Bone marrow (tissue), 2 donors: Measurements from ENCODE around the gene SHROOM3.
"Not testable (repeated sequence)": the region's sequence is repeated elsewhere in the genome, so short reads cannot be mapped to it uniquely, and the experiment has no call there.

ENCODE experiments used
- DNase-seq, 2 donors: peaks; one replicate each; lab custom pipeline; 2025; lab: John Stamatoyannopoulos, UW

SHROOM3 gene

GRCh38 chr4:76723924-76724323 lies 288.9 kb downstream of the SHROOM3 start:
- no peak for DNase-seq

GRCh38 chr4:76725039-76725438 lies 290.0 kb downstream of the SHROOM3 start:
- no peak for DNase-seq

DNA sequence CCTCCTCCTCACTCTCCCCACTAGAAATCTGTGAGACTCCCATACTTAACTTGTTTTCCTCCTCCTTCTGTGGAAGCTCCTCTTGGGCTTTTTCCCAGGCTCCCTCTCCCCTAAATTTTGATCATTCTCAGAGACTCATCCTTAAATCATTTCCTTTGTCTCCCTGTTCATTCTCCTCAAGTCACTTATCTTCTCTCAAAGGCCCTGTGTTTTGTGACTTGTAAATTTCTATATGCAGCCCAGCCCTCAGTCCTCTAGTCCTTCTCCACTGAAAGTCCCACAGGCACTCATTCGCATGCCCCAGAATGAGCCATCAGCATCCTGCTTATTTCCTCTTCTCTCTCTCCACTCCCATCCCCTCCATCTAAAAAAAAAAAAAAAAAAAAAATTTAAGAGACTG lies 291.1 kb downstream of the SHROOM3 start:
- DNase-seq: no peak

GRCh38 chr4:76726631-76727030 lies 291.6 kb downstream of the SHROOM3 start:
- DNase-seq: no peak

GRCh38 chr4:76727934-76728333 lies 292.9 kb downstream of the SHROOM3 start:
- not testable (repeated sequence) for DNase-seq

DNA sequence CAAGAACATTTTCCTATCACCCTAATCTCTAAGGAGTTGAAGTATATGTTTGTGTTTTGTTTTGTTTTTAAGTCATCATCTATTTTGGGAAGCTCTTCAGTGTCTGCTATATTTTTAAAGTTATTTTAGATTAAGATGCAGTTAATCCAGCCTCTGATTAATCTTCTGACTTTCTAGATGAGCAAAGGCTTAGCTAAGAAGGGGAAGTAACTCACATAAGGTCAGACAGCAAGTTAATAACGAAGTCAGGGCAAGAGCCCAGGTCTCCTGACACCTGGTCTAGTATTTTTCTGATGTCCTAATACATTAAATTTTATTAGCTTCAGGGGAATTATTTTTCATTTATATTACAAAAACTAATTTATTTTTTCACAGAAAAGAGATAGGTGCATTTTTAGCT lies 294.4 kb downstream of the SHROOM3 start:
- no peak for DNase-seq

- no peak for DNase-seq
These were observed 295.0 kb downstream of the SHROOM3 start for GRCh38 chr4:76729980-76730379.

- no peak for DNase-seq
These were observed 297.2 kb downstream of the SHROOM3 start for GRCh38 chr4:76732246-76732645.

DNA sequence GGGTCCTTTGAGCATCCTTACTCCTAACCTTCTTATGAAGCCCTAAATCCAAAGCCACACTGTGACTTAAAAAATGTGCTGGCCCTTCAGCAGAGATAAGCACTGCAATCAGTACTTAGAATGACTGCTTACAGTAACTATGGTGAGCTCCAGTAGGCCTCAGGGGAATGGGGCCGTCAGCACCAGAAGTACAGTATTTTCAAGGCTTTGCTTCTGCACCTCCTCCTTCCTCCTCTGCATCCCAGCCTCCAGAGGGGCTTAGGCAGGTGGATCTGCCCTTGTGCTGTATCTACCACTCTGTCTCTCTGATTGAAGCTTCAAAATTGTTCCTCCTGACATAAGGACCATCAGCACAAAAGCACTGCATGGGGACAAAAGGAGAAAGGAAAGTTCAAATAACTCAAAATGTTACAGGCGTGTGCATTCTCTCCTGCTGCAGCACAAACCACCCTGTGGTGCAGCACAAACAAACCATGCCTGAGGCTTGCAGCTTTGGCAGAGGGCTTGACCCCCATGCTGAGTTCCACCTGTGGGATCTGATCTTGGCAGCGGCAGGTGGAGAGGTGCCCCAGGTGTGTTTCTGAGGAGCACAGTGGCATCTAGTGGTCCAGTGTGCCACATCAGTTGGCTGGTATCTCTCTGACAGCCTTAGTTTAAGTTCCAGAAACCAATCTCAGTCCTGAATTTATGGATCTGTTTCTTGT lies 298.2 kb downstream of the SHROOM3 start:
- DNase-seq: no peak

DNA sequence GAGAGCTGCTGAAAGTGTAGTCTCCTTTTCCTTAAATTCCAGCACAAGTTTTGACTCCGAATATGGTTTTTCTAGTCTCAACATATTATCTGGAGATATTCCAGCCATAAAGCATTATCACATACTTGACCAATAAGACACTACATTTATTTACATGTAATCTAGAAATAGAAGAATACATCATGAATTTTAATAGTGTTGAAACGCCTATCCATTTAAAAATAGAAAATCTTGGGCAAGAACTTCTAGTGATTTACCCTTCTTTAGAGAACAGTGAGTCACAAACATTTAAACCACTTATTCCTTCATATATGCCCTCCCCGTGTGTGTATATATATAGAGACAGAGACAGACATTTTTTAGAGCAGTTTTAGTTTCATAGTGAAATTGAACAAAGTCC lies 301.4 kb downstream of the SHROOM3 start:
- no peak for DNase-seq

GRCh38 chr4:76737180-76737579 lies 302.2 kb downstream of the SHROOM3 start:
- DNase-seq: no peak

GRCh38 chr4:76737771-76738085 lies 302.7 kb downstream of the SHROOM3 start:
- no peak for DNase-seq

- no peak for DNase-seq
These were observed 303.3 kb downstream of the SHROOM3 start for GRCh38 chr4:76738086-76738931.

GRCh38 chr4:76740192-76740591 lies 305.2 kb downstream of the SHROOM3 start:
- DNase-seq: no peak

DNA sequence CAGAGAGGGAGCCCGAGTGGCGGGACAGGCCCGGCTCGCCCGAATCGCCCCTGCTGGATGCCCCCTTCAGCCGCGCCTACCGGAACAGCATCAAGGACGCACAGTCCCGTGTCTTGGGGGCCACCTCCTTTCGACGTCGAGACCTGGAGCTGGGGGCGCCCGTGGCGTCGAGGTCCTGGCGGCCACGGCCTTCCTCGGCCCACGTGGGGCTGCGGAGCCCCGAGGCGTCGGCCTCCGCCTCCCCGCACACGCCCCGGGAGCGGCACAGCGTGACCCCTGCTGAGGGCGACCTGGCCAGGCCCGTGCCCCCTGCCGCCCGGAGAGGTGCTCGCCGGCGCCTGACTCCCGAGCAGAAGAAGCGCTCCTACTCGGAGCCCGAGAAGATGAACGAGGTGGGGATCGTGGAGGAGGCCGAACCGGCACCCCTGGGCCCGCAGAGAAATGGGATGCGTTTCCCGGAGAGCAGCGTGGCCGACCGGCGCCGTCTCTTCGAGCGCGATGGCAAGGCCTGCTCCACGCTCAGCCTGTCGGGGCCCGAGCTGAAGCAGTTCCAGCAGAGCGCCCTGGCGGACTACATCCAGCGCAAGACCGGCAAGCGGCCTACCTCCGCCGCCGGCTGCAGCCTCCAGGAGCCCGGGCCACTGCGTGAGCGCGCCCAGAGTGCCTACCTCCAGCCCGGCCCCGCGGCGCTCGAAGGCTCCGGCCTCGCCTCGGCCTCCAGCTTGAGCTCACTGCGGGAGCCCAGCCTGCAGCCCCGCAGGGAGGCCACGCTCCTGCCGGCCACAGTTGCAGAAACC lies 306.0 kb downstream of the SHROOM3 start:
- no peak for DNase-seq

DNA sequence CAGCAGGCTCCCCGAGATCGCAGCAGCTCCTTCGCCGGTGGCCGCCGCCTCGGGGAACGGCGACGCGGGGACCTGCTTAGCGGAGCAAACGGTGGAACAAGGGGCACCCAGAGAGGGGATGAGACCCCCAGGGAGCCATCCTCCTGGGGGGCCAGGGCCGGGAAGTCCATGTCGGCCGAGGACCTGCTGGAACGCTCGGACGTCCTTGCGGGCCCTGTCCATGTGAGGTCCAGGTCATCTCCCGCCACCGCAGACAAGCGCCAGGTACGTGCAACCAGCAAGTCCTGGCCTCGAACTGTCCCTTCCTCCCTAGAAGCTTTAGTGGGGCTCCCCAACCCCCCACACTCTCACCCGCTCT lies 306.6 kb downstream of the SHROOM3 start:
- no peak for DNase-seq

DNA sequence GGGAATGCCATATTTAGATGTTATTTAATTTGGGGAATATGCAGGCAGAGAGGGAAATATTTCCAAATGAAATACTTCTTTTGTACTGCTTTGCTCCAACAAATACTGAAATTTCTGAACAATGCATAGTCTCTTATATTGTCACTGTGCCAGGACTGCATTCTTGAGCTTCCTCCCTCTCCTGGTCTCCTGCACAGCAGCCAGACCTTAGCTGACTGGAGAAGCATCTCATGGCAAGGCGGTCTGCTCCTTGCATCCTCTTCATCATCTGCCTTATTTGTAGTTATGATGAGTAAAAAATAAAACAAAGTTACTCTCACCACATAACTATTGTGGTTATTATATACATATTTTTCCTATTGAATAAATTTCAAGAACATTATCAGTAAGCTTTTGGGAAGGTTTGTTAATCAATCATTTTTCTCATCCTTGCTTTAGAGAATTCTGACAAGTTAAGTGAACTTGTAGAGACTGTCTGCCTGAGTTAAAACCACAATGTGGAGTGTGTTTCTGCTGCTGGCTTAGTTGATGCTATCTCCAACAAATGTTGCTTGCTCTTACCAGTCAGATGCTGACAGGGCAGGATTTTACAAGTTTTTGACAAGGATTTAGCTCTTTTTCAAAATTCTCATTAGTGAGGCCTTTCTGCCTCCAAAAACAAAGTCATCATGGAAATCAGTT lies 309.4 kb downstream of the SHROOM3 start:
- DNase-seq: no peak

DNA sequence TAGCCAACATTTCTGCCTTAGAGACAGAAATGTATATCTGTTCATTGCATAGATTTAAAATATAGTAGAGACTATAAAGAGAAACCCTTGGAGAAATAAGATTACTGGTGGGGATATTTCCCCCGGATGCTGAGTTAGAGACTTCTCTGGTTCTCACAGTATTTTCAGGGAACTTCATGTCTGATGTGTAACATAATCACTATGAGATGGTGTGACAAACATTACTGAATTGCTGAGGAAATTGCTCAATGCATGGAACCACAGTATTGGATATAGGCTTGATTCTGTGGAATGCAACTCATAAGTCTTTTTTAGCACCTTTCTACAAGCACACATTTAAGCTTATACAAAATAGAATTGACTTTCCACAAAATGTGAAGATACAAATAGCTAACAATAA lies 310.2 kb downstream of the SHROOM3 start:
- no peak for DNase-seq

- DNase-seq: no peak
These were observed 312.5 kb downstream of the SHROOM3 start for GRCh38 chr4:76747563-76747962.

DNA sequence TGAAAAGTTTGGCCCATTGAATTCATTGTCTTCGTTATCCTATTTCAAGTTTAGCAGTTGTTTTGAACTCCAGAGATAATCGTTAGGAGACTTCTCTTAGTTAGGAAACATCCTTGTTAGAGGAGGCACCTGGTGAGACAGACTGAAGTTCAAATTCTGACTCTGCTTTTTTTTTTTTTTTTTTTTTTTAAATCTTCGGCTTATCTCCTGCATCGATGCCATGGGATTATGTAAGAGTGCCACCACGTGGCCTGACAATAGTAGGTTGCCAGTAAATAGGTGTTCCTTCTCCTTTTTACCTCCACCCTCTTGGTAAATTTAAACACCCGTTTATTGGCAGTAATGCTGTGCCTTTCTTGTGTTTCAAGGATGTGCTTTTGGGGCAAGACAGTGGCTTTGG lies 313.6 kb downstream of the SHROOM3 start:
- no peak for DNase-seq

GRCh38 chr4:76749355-76749754 lies 314.3 kb downstream of the SHROOM3 start:
- DNase-seq: no peak

DNA sequence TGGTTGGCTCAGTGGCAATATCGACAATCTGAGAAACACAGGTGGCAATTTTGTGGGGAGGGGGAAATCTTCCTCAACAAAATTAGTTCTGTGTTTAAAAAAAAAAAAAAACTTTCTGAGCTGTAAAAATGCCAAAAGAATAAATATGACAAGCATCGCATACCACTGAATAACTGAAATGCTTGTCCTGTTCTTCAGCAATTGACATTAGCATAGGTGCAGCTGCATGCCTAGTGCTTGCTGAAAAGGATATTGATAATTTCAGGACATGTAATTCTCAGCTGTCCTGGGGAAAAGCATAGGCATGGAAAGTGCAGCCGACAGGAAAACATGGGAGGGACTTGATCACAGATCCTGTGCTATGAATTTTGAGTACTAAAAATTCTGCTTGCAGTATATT lies 315.7 kb downstream of the SHROOM3 start:
- DNase-seq: no peak
